COLO829 (cell line): Measurements from ENCODE around the gene NRN1L.
"Not testable (repeated sequence)": the region's sequence is repeated elsewhere in the genome, so short reads cannot be mapped to it uniquely, and the experiment has no call there.

Experiments used
- DNase-seq: peaks from one replicate; pipeline ENCODE4 v3.0.0; 2012; ENCODE audit warnings: low spot score

Gene NRN1L

DNA sequence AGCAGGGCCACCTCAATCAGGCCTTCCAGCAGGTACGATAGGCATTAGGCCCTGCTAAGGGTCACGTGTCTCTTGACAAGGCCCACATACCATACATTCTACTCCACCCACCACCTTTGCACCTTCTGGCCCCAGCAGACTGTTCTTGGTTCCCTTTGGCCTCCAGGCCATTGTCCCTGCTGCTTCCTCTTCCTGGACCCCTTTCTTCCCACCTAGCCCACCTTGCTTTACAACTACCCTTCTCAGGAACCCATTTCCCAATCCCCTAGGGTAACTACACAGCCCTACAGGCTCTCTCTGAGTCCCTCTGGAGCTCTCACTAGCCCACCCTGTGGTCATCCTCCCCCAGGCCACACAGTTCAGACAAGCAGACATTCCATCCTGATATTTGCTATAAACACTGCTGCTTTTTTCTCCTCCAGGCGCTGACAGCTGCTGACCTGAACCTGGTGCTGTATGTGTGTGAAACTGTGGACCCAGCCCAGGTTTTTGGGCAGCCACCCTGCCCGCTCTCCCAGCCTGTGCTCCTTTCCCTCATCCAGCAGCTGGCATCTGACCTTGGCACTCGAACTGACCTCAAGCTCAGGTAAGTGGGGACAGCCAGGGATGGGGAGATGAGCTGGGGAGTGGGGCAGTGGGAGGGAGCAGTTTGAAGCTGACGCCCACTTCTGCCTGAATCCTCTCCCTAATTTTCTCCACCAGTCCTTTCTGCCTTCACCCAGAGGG lies 1.4 kb upstream of the NRN1L start:
- DNase-seq = no peak

DNA sequence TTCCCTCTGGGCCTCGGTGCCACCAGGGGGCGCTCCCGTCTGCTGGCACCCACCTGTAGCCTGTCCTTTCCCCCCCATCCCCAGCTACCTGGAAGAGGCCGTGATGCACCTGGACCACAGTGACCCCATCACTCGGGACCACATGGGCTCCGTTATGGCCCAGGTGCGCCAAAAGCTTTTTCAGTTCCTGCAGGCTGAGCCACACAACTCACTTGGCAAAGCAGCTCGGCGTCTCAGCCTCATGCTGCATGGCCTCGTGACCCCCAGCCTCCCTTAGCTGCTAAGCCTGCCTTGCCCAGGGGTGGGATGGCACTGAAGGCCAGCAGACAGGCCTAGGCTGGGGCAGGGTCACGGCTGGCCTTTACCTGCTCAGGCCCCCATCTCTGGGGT lies 818 bp upstream of the NRN1L start:
- no peak for DNase-seq

DNA sequence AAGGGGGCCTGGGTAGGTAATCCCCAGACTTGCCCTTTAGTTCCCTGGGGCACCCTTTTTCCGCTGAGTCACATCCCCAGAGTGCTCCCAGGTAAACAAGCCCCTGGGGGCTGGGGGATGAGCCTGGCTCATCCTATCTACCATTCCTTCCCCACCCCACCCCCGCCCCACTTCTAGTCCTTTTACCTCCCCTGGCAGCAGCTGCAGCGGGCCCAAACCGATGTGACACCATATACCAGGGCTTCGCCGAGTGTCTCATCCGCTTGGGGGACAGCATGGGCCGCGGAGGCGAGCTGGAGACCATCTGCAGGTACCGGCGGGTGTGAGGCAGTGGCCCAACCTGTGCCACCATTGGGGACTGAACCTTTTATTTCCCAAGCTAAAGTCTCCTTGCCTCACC lies 860 bp downstream of the NRN1L start:
- DNase-seq = no peak

DNA sequence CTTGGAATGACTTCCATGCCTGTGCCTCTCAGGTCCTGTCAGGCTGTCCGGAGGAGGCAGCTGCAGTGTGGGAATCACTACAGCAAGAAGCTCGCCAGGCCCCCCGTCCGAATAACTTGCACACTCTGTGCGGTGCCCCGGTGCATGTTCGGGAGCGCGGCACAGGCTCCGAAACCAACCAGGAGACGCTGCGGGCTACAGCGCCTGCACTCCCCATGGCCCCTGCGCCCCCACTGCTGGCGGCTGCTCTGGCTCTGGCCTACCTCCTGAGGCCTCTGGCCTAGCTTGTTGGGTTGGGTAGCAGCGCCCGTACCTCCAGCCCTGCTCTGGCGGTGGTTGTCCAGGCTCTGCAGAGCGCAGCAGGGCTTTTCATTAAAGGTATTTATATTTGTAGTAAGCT lies 1.3 kb downstream of the NRN1L start:
- no peak for DNase-seq

DNA sequence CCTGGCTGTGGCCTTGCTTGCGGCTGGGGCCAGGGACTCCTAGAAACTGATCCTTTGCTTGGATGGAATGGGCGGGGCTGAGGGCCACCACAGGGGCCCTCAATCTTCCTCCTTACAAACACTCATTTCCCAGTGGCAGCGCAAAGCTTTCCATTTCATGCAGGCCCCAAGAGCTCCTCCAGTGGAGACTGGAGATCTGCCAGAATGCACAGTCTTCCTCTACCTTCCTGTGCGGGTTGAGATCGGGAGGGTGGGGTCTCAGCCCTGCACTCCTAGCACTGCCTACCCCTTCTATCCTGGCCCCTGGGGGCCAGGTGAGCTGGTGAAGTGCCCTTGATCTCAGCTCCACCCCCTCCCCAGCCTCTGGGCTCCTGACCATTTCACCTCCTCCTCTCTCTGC lies 1.7 kb downstream of the NRN1L start:
- no peak for DNase-seq

DNA sequence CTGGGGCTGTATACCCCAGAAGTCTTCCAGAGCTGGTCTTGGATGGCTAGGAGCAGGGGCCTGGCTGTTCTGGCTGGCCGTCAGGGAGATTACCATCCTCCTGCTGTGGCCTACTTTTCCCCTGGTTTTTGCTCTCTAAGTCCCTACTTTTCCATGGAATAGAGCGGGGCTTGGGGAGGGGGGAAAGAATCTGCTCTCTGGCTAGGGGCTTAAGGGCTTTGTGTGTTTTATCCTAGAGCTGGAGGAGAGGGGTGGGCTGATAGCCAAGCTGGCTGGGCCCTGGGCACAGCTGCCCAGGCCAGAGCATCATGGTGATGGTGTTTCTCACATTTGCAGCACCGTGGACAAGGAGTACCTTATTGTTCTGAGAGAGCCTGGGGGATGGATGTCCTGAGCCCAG lies 3.6 kb downstream of the NRN1L start:
- no peak for DNase-seq

DNA sequence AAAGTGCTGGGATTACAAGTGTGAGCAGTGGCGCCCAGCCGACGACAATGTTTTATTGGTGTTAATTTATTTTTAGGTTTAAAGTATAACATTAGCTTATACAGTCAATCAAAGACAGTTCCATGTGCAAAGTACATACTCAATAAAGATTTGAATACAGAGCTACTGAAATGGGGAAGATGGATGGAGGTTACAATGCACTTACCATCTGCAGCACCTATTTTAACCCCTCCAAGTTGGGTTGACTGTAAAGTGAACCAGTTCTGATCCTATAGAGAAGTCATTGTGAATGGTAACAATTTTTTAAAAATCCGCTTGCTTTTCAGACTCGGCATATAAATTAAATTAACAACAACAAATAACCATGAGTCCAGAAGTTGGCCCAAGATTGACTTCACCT lies 7.7 kb downstream of the NRN1L start:
- DNase-seq = no peak

DNA sequence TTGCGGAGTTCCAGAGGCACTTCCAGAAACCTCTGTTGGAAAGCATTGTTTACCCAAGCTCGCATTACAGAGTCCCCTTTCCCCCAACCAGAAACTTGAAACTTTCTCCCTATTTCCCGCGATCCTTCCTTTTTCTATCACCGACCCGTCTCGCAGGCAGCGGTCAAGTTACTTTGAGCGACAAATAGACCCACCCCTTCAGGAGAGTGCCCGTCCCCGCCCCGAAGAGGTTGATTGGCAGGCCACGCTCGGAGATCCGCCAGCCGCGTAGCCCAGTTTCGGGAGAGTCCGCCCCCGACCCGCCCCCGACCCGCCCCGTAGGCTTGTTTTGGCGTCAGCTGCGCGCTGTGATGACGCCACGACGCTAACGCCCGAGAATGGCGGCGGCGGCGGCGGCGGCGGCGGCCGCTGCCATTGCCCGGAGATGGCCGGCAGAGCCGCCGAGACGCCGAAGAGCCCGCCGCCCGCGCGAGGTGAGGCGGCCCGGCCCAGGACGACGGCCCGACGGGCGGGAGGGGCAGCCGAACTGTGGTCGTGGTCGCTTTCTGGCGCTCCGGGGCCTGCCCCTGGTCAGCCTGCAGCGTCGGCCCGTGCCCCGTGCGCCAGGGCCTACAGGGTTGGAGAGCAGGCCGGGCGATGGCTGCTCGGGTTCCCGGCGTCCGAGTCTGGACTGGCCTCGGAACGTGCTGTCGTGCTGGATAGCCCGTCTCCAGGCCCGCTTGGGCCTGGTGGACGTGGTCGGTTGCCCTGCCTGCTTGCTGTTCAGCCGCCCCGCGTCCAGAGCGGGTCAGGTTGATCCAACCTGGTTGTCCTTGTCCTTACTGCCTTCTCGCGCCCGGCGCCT lies 8.4 kb downstream of the NRN1L start, which contains the start of gene PSKH1:
TSS of gene PSKH1 (plus strand) at position 356 of the 844 bp plus-strand sequence. CDS start 15,496 bp downstream, outside the sequence.
- peak; percentile 99 for DNase-seq

DNA sequence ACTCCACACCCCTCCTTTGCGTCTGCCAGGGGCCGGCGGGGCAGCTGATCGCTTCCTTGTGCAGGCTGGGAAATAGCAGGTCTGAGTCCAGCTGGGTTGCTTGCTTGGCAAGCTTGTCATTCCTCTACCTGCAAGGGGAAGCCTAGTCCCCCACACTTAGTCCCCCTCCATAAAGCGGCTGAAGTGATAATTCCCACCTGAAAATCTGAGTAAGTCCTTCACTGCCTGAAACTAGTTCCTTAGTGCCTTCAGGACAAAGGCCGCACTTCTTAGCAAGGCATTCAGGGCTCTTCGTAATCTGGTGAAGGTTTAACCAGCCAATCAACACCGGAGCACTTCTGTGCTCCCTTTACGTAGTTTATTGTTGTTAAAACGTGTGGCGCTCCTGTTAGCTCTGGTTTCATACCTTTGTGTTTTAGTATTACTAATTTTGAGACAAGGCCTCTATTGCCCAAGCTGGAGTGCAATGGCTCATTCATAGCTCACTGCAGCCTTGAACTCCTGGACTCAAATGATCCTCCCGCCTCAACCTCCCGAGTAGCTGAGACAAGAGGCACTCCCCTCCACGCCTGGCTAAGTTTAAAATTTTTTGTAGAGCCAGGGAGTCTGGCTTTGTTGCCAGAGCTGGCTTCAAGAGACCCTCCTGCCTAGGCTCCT lies 9.2 kb downstream of the NRN1L start:
- DNase-seq = no peak

DNA sequence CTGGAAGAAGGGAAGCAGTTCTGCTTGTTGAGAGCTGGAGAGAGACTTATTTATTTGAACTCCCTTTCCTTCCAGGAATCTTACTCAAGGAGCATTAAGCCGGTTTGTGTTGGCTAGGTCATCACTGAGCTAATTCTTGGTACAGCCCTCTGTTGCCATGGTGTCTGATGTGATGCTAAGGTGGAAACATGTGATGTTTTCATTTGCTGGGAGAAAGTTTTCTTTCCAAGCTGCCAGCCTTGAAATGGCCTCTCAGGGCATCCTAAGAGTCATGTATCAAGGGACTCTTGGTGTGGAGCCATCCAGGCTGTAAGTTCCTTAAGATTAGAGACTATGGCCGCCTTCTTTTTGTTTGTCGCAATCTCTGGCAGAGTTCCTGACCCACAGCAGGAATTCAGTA lies 12.5 kb downstream of the NRN1L start:
- no peak for DNase-seq

DNA sequence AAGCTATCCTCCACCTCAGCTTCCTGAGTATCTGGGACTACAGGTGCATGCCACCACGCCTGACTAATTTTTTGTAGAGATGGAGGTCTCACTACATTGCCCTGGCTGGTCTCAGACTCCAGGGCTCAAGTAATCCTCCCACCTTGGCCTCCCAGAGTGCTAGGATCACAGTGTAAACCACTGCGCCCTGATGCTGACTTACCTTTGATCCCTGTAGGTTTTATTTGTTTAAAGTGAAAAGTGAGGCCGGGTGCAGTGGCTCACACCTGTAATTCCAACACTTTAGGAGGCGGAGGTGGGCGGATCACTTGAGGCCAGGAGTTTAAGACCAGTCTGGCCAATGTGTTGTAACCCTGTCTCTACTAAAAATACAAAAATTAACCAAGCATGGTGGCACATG lies 17.0 kb downstream of the NRN1L start:
- DNase-seq = no peak

DNA sequence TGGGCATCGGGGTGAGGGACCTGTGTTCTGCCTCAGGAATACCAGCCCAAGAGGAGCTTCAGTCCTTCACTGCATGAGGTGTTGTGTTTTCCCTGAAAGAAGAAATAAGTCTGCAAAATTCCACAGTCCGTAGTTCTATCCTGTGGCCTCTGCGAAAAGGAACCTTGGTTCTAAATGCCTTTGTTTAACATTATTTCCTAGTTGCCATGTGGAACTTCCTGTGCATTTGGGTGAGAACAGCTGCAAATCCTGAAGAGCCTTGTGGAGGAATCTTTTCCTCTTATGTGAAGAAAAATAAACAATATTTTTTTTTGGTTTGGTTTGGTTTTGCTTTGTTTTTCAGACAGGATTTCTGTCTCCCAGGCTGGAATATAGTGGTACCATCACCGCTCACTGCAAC lies 18.1 kb downstream of the NRN1L start:
- DNase-seq = no peak

DNA sequence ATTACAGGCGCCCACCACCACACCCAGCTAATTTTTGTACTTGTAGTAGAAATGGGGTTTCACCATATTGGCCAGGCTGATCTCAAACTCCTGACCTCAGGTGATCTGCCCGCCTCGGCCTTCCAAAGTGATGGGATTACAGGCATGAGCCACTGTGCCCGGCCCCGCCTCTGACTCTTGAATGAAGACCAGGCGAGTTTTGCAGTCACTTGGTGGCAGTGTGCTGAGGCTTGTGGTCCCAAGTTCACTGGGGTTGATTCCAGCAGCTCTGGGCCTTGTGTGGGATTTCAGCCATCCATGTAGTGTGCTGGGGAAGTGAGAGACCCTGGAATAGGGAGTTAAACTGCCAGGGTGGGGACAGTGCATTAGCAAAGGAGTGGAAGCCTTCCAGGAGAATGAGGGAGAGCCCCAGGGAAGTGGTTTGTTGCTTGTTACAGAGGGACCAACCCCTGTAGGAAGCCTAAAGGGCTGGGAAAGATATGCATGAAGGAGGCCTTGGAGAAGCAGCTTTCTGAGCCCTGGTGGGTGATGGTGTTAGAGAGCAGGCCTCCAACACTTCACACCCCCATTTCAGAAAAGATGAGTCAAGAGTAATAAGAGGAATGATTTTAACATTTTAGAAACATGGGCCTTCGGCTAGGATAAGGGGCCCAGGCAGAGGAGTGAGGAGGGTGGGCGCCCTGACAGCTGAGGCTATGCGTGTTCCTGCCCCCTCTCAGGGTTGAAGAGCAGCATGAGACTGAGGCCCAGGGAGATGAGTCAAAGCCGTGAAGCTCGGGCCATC lies 22.9 kb downstream of the NRN1L start:
- DNase-seq = no peak

DNA sequence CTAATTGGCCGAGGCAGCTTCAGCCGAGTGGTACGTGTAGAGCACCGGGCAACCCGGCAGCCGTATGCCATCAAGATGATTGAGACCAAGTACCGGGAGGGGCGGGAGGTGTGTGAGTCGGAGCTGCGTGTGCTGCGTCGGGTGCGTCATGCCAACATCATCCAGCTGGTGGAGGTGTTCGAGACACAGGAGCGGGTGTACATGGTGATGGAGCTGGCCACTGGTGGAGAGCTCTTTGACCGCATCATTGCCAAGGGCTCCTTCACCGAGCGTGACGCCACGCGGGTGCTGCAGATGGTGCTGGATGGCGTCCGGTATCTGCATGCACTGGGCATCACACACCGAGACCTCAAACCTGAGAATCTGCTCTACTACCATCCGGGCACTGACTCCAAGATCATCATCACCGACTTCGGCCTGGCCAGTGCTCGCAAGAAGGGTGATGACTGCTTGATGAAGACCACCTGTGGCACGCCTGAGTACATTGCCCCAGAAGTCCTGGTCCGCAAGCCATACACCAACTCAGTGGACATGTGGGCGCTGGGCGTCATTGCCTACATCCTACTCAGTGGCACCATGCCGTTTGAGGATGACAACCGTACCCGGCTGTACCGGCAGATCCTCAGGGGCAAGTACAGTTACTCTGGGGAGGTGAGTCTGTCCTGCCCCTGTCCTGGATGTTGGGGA lies 24.5 kb downstream of the NRN1L start:
- DNase-seq = no peak

DNA sequence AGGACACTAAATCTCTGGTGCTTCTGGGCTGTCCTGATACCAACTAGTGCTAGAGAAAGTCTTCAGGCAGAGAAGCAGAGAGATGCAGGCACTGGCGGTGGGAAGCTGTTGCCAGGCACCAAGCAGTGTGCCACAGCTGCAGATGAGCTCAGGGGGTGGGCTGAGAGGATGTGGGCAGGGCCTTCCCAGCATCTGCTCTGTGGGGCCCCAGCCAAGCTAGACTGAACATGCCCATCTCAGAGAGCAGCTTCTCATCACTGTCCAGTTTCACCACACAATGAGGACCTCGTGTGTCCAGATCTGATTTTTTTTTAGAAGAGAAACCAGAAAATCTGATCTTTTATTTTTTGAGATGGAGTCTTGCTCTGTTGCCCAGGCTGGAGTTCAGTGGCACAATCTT lies 25.5 kb downstream of the NRN1L start:
- no peak for DNase-seq

DNA sequence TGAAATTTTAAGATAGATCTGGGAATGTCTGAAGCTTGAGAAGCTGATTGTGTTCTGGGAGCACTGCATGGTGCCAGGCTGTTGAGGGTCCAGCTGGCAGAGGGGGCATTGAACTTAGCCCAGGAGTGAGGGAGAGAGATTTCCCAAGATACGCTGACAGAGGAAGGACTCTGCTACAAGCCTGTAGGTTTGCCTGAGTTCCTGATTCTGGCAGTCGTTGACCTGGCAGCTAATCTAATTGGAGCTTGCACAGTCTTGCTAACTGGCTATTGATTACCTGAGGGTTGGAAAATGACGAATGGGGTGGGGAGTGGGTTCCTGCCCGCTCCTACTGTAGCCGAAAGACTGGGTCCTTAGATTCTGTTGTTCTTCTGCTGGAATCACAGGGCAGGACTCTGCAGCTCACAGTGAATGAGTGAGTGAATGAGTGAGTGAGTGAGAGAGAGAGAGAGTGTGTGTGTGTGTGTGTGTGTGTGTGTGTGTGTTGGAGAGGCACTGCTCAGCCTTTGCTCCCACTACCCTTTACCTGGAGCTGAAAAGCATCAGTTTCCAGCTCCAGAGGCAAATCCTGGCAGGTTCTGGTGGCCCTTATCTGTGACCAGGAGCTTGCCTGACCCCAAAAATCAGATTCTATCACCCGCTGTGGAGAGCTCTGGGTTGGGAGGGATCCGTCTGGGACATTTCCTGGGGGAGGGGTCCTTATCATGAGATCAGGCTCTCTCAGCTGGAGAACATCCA lies 30.2 kb downstream of the NRN1L start:
- no peak for DNase-seq

DNA sequence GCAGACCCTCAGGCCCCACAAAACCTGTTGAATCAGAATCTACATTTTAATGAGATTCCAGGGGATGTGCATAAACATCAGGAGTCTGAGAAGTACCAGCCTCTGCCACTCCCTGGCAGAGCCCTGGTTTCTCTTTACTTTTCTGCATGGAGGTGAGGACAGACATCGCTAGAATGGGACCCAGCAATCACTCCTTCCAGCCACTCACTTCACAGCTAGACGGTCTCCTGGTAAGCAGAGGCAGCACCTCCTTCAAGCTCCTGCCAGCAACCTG lies 30.7 kb downstream of the NRN1L start:
- DNase-seq = not testable (repeated sequence)

DNA sequence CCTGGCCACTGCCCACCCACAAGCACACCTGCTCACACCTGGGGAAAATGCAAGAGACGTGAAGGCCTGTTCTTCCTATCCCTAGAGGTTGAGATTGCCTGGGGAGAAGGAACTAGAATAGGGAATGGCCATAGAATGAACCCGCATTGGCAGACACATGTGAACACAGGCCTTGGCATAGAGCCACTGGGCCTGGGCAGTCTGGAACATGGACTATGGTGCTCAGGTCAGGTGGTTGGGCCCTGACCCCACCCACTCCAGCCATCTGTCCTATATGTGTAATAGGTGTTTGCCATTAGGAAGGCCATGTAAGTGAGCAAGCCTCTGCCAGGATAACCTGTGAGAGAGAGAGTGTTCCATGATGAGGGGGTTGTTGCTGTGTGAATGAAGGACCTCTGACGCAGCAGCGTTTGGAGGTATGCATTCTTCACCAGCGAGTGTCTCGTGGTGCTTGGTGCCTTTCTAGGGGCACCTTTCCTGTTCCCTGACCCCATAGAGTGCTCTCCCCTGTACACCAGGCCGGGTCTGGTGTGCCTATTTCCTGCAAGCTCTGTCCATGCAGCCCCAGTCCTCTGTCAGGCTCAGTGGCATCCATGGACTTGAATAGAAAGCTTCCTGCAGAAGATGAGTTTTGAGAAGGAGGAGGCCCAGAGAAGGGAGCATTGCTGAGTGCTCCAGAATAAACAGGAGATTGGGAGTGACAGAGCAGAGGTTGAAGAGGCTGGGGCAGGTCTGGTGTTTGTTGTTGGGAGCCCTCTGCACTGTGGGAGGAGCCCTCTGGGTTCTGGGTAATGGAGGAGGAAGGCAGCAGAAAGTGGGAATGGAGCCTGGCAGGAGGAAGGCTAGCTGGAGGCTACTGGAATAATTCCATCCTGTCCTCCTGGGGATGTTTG lies 31.4 kb downstream of the NRN1L start:
- no peak for DNase-seq

DNA sequence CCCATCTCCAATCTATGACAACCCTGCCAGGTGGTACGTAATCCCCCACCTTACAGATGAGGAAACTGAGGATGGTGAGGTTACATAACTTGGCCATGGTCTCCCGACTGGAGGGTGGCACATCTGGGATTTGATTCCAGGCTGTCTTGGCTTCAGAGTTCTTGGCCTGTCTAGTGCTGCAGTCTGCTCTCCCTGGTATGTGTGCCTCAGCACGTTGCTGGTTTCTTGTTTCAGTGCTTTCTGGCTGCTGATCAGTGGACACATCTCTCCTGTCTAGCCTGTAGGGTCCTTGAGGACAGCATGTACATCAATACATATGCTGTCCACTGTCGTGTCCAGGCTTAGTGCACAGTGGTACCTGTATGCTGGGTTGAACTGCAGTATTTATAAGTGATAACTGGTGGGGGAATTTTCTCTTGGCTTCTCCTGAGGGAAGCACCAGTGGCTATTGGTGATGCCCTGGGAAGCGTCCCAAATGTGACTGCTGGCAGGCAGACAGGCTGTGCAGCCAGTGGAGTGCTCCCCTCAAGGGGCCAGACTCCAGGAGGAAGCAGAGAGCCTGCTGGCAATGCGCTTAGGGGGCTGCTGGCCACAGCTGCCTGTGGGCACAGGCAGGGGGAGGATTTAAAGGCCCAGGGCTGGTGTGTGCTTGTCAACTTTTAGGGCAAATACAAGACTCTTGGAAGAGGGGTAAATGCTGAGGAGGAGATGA lies 32.6 kb downstream of the NRN1L start:
- DNase-seq = no peak

DNA sequence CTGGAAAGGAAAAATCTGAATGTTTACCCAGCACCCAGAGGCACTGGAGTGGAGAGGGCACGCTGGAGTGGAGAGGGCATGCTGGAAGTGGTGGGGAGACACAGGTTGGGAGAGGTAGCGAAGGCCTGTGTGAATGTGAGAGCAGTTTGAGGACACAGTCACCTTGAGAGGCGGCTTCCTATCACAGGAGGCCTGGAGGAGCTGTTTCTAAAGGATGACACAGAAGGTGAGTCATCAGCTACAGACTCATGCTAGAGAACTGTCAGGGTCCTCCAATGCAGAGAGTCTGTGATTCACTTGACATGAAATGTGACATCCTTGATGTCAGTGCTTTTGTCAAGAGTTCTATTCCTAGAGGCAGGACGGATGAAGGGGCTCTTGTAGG lies 33.2 kb downstream of the NRN1L start:
- DNase-seq = no peak
